Gastrocnemius medialis (tissue), 4 donors: ENCODE measurements around the gene TMEM161A.

Experiments used
- CTCF ChIP-seq, 5 experiments: fragments of 450-650 bp in 3 of 5; fragments of 200-600 bp in 2 of 5; sonication (generic) in 2 of 5; IDR thresholded peaks in 4 of 5; conservative IDR thresholded peaks in 1 of 5; 1 replicate in 4 of 5; 2 replicates in 1 of 5; pipeline ENCODE4 v1.5.1; 2016 to 2019; ENCODE audit warnings: antibody characterized with exemption in 5 of 5, mild to moderate bottlenecking in 3 of 5, moderate library complexity in 3 of 5
- POLR2A ChIP-seq, 2 donors: fragments of 450-650 bp; IDR thresholded peaks; one replicate each; pipeline ENCODE4 v1.6.1; 2017; ENCODE audit warnings: antibody characterized with exemption in 2 of 2, mild to moderate bottlenecking in 2 of 2, moderate library complexity in 2 of 2

DNA sequence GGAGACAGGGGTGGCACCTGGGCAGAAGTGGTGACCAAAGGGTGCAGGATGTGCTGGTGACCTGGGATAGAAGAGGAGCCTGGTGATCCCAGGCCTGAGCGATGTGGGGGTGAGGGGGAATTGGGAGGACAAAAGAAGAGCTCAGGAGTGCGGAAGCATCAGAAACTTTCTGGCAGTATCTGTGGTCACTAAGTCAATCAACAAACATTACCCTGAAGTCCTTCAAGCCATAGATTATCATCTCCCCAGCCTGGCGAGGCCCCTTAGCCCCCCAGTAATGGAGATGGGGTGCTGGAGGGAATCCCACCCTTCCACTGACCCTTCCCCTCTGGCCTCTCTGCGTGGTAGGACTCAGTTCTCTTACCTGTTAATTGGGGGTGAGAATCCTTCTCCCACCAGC, 21.3 kb upstream of the TMEM161A start:
- no peak for TF ChIP-seq CTCF (IDR thresholded peaks at IDR 0.05 in 4 of 5, conservative IDR thresholded peaks at IDR 0.05 in 1 of 5)
- no peak for TF ChIP-seq POLR2A (IDR thresholded peaks at IDR 0.05)
